GM12872 (cell line): ENCODE measurements around the gene ZNF626.

ENCODE experiments used
- CTCF ChIP-seq: IDR thresholded peaks from 3 replicates; pipeline ENCODE4 v1.5.1; 2011; ENCODE audit warnings: low read depth, mild to moderate bottlenecking, low read length, moderate library complexity; ENCODE audit not compliant: insufficient read depth

The ZNF626 gene

GRCh38 chr19:20640023-20640422 lies 21.3 kb downstream of the ZNF626 start:
- no peak for TF ChIP-seq CTCF

- no peak for TF ChIP-seq CTCF
Measured at GRCh38 chr19:20616071-20616470, 45.3 kb downstream of the ZNF626 start.

DNA sequence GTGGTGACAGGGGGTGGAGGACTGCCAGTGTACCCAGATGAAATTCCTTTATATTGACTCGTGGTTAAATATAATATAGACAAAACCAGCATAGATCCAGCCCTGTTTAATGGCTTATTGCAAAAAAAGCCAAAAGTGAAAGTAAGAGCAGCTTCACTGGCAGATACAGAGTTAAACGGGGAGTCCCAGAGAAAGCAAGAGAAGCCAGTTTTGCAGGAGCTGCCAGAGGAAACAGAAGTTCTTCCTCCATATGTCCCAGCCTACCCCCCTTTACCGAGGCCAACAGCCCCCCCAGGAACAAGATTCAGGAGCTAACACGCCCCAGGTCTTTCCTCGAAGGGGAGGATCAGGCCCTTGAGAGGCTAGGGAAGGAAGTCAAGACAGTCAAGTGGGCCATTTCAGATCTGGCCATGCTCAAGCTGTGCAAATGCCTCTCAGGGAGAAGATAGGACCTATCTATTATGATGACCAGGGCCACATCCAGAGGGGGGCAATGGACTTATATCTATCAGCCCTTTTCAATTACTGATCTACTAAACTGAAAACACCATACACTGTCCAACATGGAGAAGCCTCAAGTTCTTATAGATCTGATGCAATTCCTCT lies 48.6 kb downstream of the ZNF626 start:
- TF ChIP-seq CTCF, result no peak

DNA sequence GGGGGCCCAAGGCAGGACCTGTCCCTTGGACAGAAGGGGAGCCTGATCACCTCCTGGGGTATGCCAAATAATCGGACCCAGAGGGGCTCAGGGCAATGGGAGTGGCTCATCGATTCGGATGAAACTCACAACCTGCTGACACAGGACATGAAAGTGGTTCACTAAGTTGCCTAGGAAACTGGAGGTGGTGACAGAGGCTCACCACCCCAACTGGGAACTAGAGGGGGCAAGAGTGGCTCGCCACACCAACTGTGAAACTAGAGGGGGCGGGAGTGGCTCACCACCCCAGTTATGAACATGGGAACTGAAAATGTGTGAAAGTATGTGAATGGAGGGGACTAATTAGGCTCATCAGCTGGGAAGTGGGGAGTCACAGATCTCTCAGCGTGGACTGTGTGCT lies 49.5 kb downstream of the ZNF626 start:
- TF ChIP-seq CTCF, result no peak

DNA sequence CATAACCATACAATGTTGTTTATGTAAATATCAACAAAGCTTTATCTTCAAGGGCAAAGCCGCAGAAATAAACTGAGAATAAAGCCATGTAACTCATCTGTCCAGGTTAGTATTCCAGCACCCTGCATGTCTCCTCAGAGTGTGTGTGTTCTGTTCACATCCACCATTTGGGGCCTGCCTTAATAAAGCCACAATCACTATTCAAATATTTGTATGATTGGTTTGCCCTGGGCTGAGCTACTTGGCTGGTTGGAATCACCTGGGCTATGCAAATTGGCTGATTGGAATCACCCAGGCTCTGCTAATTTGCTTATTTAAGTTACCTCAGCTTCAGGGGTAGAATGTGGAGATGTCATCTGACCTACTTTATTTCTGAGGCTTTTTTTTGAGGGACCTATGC lies 53.4 kb downstream of the ZNF626 start:
- TF ChIP-seq CTCF, result no peak
